Kidney (tissue), 14 donors: Measurements from ENCODE around the gene ZCWPW1. TPM values are rescaled to one million over a fixed set of nuclear protein-coding genes. Genes with fewer than 3 reads are reported as not detected.

Experiments used
- DNase-seq, 5 donors: peaks; one replicate each; pipeline ENCODE4 v3.0.0-alpha.2; 2013 to 2020
- FAIRE-seq: peaks from 2 replicates; lab custom pipeline; 2012; peaks lifted over from hg19 to GRCh38; lab: Jason Lieb, UNC
- H3K27ac ChIP-seq, 2 donors: one replicate each; pipeline ENCODE4 v1.7.0; 2013; ENCODE audit warnings: low read depth in 2 of 2, low read length in 2 of 2, inconsistent platforms in 1 of 2
- H3K27me3 ChIP-seq: one replicate; pipeline ENCODE4 v1.7.1; 2013; ENCODE audit warnings: low read length, inconsistent platforms; ENCODE audit not compliant: control insufficient read depth, insufficient read depth
- H3K36me3 ChIP-seq, 3 donors: one replicate each; pipeline versions ENCODE4 v1.7.0 to v1.7.1; 2013; ENCODE audit warnings: low read length in 3 of 3, control low read depth in 1 of 3, inconsistent platforms in 1 of 3; ENCODE audit not compliant: insufficient read depth in 3 of 3, control insufficient read depth in 2 of 3
- H3K4me1 ChIP-seq, 3 donors: one replicate each; pipeline versions ENCODE4 v1.7.0 to v1.7.1; 2013; ENCODE audit warnings: low read length in 3 of 3, inconsistent platforms in 1 of 3, low read depth in 1 of 3; ENCODE audit not compliant: control insufficient read depth in 2 of 3, insufficient read depth in 2 of 3
- H3K4me3 ChIP-seq, 3 donors: one replicate each; pipeline versions ENCODE4 v1.7.0 to v1.8.1; 2013; ENCODE audit warnings: low read length in 3 of 3, control low read depth in 1 of 3, inconsistent platforms in 1 of 3
- H3K9ac ChIP-seq, 3 donors: one replicate each; pipeline versions ENCODE4 v1.7.0 to v1.7.1; 2013; ENCODE audit warnings: low read length in 3 of 3, control low read depth in 1 of 3, inconsistent platforms in 1 of 3
- H3K9me3 ChIP-seq, 3 donors: one replicate each; pipeline versions ENCODE4 v1.7.0 to v1.7.1; 2013; ENCODE audit warnings: low read length in 3 of 3, control low read depth in 1 of 3, inconsistent platforms in 1 of 3; ENCODE audit not compliant: control insufficient read depth in 2 of 3, insufficient read depth in 1 of 3
- CTCF ChIP-seq: IDR thresholded peaks from 3 replicates; pipeline ENCODE4 v1.5.1; 2012; ENCODE audit warnings: mild to moderate bottlenecking, moderate library complexity, borderline replicate concordance; ENCODE audit not compliant: insufficient read depth; ENCODE audit errors: extremely low read depth
- intact Hi-C: fragments of 100-400 bp; cut with DNase I; formaldehyde crosslinking; loops from one replicate; pipeline ENCODE4 v1.11.1; 2022
- polyA plus RNA-seq: library from polyadenylated mRNA; stranded (reverse); fragments of 350-450 nt; fragmentation: Illumina TruSeq; extraction: RNeasy Lipid Tissue Mini Kit (QIAGEN cat#74804); gene quantifications from one replicate; pipeline ENCODE4 v1.2.3, GENCODE V29; 2014; ENCODE audit warnings: low read depth, low replicate concordance; ENCODE audit not compliant: insufficient read depth
- total RNA-seq: library from RNA; stranded (reverse); fragmentation: NEBNext Ultra II Directional; extraction: Animal tissue kit (Norgen Biotek cat#: 25700); gene quantifications from one replicate; pipeline ENCODE4 v1.2.1, GENCODE V29; 2021
- donor health status: control.
- donor health status: control.
- donor health status: control.
- donor health status: control.
- donor health status: control.
- donor health status: DM: yes; HTN: yes; CAD: no.
- donor health status: Normal renal cell carcinoma (clear cell type).

ZCWPW1 gene
- total and polyA plus RNA-seq, 2 donors from 2014 or later = 3.0 to 7.9 TPM

GRCh38 chr7:100430493-100431285, 2.2 kb upstream of the ZCWPW1 start:
- intact Hi-C loops = no loop called here
- peaks cover 5 to 20% (median 9%) of the 10 kb centered on the region in 3 donors for H3K36me3 ChIP-seq
- peak overlapping the region; percentile 100 for H3K27ac ChIP-seq
- H3K4me3 ChIP-seq = peak overlapping the region; percentile 35 to 96 (median 69)
- peak in 3 of 5 donors; percentile 17 to 86 (median 49) for DNase-seq
- no peak for FAIRE-seq
- H3K27me3 ChIP-seq = no peaks in the 10 kb centered on the region
- H3K9ac ChIP-seq = peak overlapping the region; percentile 33 to 100 (median 35)
- no peak for TF ChIP-seq CTCF
- no peaks in the 10 kb centered on the region for H3K9me3 ChIP-seq
- peaks cover 0 to 34% (median 20%) of the 10 kb centered on the region in 3 donors for H3K4me1 ChIP-seq

GRCh38 chr7:100429637-100430492, 1.4 kb upstream of the ZCWPW1 start, which contains the start of gene MEPCE:
TSS of gene MEPCE (plus strand) at chr7:100429831. CDS start at chr7:100430019, 188 bp downstream.
- H3K27ac ChIP-seq = peak within 1 kb of the TSS; percentile 100
- intact Hi-C loops = no loop called here
- no peaks in the 10 kb centered on the region for H3K9me3 ChIP-seq
- no peak for TF ChIP-seq CTCF
- peaks cover 5 to 19% (median 9%) of the 10 kb centered on the region in 3 donors for H3K36me3 ChIP-seq
- no peaks in the 10 kb centered on the region for H3K27me3 ChIP-seq
- DNase-seq (peak; percentile 97 to 99 (median 99)), FAIRE-seq (no peak)
- peak within 1 kb of the TSS; percentile 90 to 100 (median 98) for H3K9ac ChIP-seq
- peaks cover 0 to 27% (median 18%) of the 10 kb centered on the region in 3 donors for H3K4me1 ChIP-seq
- H3K4me3 ChIP-seq = peak within 1 kb of the TSS; percentile 89 to 96 (median 96)

DNA sequence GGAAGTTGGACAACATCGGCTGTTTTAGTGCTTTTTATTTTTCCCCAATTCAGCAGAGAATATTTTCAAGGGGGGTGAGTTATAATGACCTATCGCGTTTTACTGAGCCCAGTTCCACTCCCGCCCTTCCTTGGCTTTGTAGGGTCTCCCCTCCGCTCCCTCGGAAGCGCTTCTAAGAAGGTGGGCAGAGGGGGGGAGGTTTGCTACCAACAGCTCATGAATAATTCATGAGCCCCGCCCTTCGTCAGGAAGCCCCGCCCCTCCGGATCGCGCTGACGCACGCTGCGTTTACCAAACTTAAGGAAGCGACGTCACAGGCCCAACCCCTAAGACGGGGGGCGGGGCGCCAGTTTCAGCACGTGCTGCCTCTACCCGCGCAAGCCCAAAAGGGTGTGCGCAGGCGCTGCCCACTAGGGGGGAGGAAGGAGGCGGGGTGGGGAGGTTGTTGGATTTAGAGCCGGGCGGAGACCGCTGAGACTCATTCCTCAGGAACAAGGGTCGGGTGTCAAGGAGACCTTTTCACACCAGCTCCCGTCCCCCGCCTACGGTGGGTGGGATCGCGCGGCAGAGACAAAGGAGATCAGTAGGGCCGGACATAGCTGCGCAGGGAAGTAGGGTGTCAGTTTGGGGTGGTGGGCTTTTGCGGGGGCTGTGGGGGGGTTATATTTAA, 599 bp upstream of the ZCWPW1 start:
- intact Hi-C loops = no loop called here
- Histone ChIP-seq H3K4me3 (peak overlapping the region; percentile 89 to 96 (median 96)), H3K27me3 (no peaks in the 10 kb centered on the region), H3K9me3 (no peaks in the 10 kb centered on the region), H3K27ac (peak overlapping the region; percentile 100), H3K4me1 (peaks cover 0 to 23% (median 14%) of the 10 kb centered on the region in 3 donors), H3K9ac (peak overlapping the region; percentile 90 to 100 (median 98)), H3K36me3 (peaks cover 5 to 14% (median 8%) of the 10 kb centered on the region in 3 donors)
- DNase-seq (peak; percentile 100), FAIRE-seq (peak; percentile 91)
- TF ChIP-seq CTCF = no peak
